K562 (cell line): ENCODE results near the gene EYA3. TPM values are rescaled to one million over a fixed set of nuclear protein-coding genes. Genes with fewer than 3 reads are reported as not detected.

Experiments
- BRD9 ChIP-seq: fragments of 450-650 bp; IDR thresholded peaks from 2 replicates; pipeline ENCODE4 v1.6.1; 2018; ENCODE audit warnings: low read depth; ENCODE audit not compliant: partially characterized antibody
- C11orf30 ChIP-seq: fragments of 450-650 bp; IDR thresholded peaks from 2 replicates; pipeline ENCODE4 v1.6.1; 2016; ENCODE audit warnings: low read depth, mild to moderate bottlenecking
- DACH1 ChIP-seq: fragments of 450-650 bp; IDR thresholded peaks from 2 replicates; pipeline ENCODE4 v1.6.1; 2018; ENCODE audit not compliant: partially characterized antibody
- HDAC3 ChIP-seq: fragments of 450-650 bp; IDR thresholded peaks from 2 replicates; pipeline ENCODE4 v1.6.1; 2018; ENCODE audit warnings: borderline replicate concordance, mild to moderate bottlenecking, moderate library complexity; ENCODE audit not compliant: partially characterized antibody
- MYC ChIP-seq, 2 experiments: fragments of 250-450 bp in 1 of 2; sonication (Bioruptor Pico) in 1 of 2; IDR thresholded peaks; 2 replicates each; pipeline versions ENCODE4 v1.5.1 to v1.6.1; 2012 to 2021; ENCODE audit warnings: low read depth in 2 of 2, borderline replicate concordance in 1 of 2, improper control_type of control experiment in 1 of 2, low read length in 1 of 2, mild to moderate bottlenecking in 1 of 2, moderate library complexity in 1 of 2
- NFATC3 ChIP-seq: fragments of 450-650 bp; IDR thresholded peaks from 2 replicates; pipeline ENCODE4 v1.6.1; 2017; ENCODE audit warnings: mild to moderate bottlenecking
- NFE2 ChIP-seq: IDR thresholded peaks from 2 replicates; pipeline ENCODE4 v1.6.1; 2014; ENCODE audit warnings: antibody characterized with exemption, low read depth
- PML ChIP-seq: IDR thresholded peaks from 2 replicates; pipeline ENCODE4 v1.6.1; 2012; ENCODE audit warnings: low read length, inconsistent platforms
- SPI1 ChIP-seq: IDR thresholded peaks from 2 replicates; pipeline ENCODE4 v1.6.1; 2011; ENCODE audit warnings: low read depth, low read length, control low read depth, borderline replicate concordance
- TCF7L2 ChIP-seq: fragments of 150-350 bp; IDR thresholded peaks from 2 replicates; pipeline ENCODE4 v1.6.1; 2016; ENCODE audit warnings: low read depth, mild to moderate bottlenecking, low read length, moderate library complexity
- TRIM28 ChIP-seq: fragments of 450-650 bp; IDR thresholded peaks from 2 replicates; pipeline ENCODE4 v1.6.1; 2017
- ZFX ChIP-seq: sonication (generic); formaldehyde crosslinking; IDR thresholded peaks from 2 replicates; pipeline ENCODE4 v1.8.0; 2022; ENCODE audit warnings: mild to moderate bottlenecking, missing genetic modification reagents, moderate library complexity
- ZNF174 ChIP-seq: fragments of 250-450 bp; sonication (Bioruptor Pico); IDR thresholded peaks from 2 replicates; pipeline ENCODE4 v1.4.0; 2020; ENCODE audit warnings: mild to moderate bottlenecking
- ZZZ3 ChIP-seq: fragments of 450-650 bp; IDR thresholded peaks from 2 replicates; pipeline ENCODE4 v1.6.1; 2016; ENCODE audit warnings: antibody characterized with exemption, mild to moderate bottlenecking, moderate library complexity
- polyA plus RNA-seq, 8 experiments: library from polyadenylated mRNA; depleted of rRNA in 4 of 8; stranded (reverse) in 5 of 8; unstranded in 3 of 8; fragments of >200 nt; fragmentation: Nextera tagmentation in 2 of 8; fragmentation: Illumina TruSeq in 1 of 8; extraction: Ambion mirVana in 2 of 8; extraction: Trizol in 1 of 8; gene quantifications; 2 replicates each; pipeline versions ENCODE4 v1.2.1 to v1.2.3, GENCODE V29; 2011 to 2014; ENCODE audit warnings: inconsistent platforms in 1 of 8, missing spikeins in 1 of 8
- total RNA-seq, 7 experiments: library from RNA; depleted of rRNA in 6 of 7; stranded (reverse); fragments of >200 nt in 6 of 7; fragmentation: Illumina TruSeq in 2 of 7; extraction: Trizol in 2 of 7; gene quantifications; 2 replicates each; pipeline versions ENCODE4 v1.2.1 to v1.2.3, GENCODE V29; 2011 to 2021; ENCODE audit warnings: low replicate concordance in 1 of 7
- TF ChIP-seq, protein P1 (sequence below), 2 experiments: fragments of 450-650 bp; formaldehyde crosslinking in 1 of 2; IDR thresholded peaks; 2 replicates each; pipeline versions ENCODE4 v1.4.0 to v1.6.1; 2014 to 2020; ENCODE audit warnings: mild to moderate bottlenecking in 2 of 2, borderline replicate concordance in 1 of 2, low read depth in 1 of 2

The EYA3 gene
- total and polyA plus RNA-seq, 9 of the 15 experiments (the other 6 are each of a cell fraction or from before 2014, with no cell fraction given), result 21.7 to 64.0 (median 43.6) TPM

DNA sequence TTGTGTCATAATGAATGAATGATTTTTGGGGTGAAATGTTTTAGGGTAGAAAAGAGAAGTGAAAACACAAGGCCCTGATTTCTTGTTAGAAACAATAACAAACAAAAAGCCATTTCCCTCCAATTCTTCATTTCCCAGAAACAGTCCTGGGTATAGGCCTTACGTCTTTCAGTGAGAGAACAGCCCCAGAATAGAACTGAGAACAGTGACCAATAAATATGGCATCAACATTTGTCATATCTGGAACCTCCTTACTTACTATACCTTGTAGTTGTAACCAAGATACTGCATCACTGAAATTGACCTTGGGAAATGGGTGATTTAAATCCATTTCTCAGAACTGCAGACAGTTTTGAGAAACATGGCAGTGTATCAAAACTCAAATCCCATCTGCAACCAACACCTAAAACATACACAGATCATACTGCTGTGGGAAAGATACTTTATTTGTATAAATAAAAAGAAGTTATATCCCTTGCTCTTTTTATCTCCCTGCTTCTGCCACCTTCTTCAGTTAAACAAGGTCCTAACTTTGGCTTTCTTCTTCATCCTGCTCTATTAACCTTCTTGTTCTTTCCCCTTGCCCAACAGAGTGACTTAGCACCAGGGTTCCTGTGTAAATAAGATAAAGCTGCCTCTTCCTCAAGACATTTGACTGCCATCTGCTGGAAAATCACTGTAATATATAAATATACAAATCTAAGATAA, 109.1 kb downstream of the EYA3 start (continued):
- TF ChIP-seq BRD9, result peak; percentile 94
- no peak for TF ChIP-seq TCF7L2
- TF ChIP-seq, protein P1, sequence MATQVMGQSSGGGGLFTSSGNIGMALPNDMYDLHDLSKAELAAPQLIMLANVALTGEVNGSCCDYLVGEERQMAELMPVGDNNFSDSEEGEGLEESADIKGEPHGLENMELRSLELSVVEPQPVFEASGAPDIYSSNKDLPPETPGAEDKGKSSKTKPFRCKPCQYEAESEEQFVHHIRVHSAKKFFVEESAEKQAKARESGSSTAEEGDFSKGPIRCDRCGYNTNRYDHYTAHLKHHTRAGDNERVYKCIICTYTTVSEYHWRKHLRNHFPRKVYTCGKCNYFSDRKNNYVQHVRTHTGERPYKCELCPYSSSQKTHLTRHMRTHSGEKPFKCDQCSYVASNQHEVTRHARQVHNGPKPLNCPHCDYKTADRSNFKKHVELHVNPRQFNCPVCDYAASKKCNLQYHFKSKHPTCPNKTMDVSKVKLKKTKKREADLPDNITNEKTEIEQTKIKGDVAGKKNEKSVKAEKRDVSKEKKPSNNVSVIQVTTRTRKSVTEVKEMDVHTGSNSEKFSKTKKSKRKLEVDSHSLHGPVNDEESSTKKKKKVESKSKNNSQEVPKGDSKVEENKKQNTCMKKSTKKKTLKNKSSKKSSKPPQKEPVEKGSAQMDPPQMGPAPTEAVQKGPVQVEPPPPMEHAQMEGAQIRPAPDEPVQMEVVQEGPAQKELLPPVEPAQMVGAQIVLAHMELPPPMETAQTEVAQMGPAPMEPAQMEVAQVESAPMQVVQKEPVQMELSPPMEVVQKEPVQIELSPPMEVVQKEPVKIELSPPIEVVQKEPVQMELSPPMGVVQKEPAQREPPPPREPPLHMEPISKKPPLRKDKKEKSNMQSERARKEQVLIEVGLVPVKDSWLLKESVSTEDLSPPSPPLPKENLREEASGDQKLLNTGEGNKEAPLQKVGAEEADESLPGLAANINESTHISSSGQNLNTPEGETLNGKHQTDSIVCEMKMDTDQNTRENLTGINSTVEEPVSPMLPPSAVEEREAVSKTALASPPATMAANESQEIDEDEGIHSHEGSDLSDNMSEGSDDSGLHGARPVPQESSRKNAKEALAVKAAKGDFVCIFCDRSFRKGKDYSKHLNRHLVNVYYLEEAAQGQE (IDR thresholded peaks at IDR 0.05; ENCODE audit: borderline replicate concordance), result peak; percentile 89; the same call in 1 of the 2 replicates
- TF ChIP-seq, protein P1 (CRISPR knock-in tag; IDR thresholded peaks at IDR 0.05; ENCODE audit: low read depth), result no peak; the same call in 1 of the 2 replicates
- peak; percentile 51 for TF ChIP-seq DACH1
- TF ChIP-seq HDAC3, result peak; percentile 81
- TF ChIP-seq ZFX, result no peak
- TF ChIP-seq TRIM28, result 0 out of 2 replicates have a peak, but pooled peaks have one; percentile 50
- TF ChIP-seq SPI1, result peak; percentile 37; the same call in 1 of the 2 replicates
- peak; percentile 98 for TF ChIP-seq NFE2
- peak; percentile 89 for TF ChIP-seq C11orf30
- no peak for TF ChIP-seq ZNF174 (CRISPR knock-in tag)
- peak; percentile 52; the same call in 1 of the 2 replicates for TF ChIP-seq NFATC3
- TF ChIP-seq PML, result peak; percentile 82
- peak; percentile 58; the same call in 1 of the 2 replicates for TF ChIP-seq MYC (IDR thresholded peaks at IDR 0.05; ENCODE audit: low read depth, low read length)
- no peak for TF ChIP-seq MYC (CRISPR knock-in tag; IDR thresholded peaks at IDR 0.05; ENCODE audit: borderline replicate concordance, low read depth)
- TF ChIP-seq ZZZ3, result no peak
